ENCODE measurements around the gene VWF.
"Not testable (repeated sequence)": the region's sequence is repeated elsewhere in the genome, so short reads cannot be mapped to it uniquely, and the experiment has no call there.

The VWF gene

DNA sequence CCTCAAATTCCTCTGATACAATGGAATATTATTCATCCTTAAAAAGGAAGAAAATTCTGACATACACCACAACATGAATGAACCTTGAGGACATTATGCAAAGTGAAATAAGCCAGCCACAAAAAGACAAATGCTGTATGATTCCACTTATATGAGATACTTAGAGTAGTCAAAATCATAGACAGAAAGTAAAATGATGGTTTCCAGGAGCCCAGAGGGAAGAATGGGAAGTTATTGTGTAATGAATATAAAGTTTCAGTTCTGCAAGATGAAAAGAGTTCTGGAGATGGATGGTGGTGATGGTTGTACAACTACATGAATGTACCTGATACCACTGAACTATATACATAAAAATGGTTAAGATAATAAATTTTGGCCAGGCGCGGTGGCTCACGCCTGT lies 18.3 kb downstream of the VWF start:
- H3K4me3 ChIP-seq (ENCODE audit: low read depth, low read length), result no peak overlapping the region

DNA sequence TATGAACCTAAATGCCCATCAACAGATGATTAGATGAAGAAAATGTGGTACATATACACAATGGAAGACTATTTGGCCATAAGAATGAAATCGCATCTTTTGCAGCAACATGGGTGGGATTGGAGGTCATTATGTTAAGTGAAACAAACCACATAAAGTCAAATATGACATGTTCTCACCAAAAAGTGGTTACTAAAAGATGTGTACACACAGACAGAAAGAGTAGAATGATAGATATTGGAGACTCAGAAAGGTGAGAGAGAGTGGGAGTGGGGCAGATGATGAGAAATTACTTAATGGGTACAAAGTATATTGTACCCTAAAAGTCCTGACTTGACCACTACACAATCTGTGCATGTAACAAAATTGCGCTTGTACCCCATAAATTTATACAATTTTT lies 19.6 kb downstream of the VWF start:
- H3K4me3 ChIP-seq (ENCODE audit: low read depth, low read length), result no peak overlapping the region

DNA sequence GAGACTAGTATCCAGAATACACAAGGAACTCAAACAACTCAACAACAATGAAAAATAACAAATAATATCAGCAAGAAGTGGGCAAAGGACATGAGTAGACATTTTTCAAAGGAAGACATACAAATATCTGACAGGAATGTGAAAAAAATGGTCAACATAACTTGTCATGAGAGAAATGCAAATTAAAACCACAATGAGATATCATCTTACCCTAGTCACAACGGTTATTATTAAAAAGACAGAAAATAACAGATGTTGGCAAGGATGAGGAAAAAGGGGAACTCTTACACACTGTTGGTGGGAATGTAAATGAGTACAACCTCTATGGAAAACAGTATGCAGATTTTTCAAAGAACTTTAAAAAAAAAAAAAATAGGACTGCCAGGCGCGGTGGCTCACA lies 20.4 kb downstream of the VWF start:
- no peak overlapping the region for H3K4me3 ChIP-seq (ENCODE audit: low read depth, low read length)

DNA sequence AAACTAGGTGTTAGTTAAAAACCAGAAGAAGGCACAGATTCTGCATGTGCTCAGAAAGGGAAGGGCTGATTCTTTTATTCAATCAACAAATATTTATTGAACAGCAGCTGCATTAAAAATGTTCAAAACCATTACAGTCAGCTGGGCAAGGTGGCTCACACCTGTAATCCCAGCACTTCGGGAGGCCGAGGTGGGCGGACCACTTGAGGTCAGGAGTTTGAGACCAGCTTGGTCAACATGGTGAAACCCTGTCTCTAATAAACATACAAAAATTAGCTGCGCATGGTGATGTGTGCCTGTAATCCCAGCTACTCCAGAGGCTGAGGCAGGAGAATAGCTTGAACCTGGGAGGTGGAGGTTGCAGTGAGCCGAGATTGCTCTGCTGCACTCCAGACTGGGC lies 22.4 kb downstream of the VWF start:
- not testable (repeated sequence) for H3K4me3 ChIP-seq (ENCODE audit: low read depth, low read length)

DNA sequence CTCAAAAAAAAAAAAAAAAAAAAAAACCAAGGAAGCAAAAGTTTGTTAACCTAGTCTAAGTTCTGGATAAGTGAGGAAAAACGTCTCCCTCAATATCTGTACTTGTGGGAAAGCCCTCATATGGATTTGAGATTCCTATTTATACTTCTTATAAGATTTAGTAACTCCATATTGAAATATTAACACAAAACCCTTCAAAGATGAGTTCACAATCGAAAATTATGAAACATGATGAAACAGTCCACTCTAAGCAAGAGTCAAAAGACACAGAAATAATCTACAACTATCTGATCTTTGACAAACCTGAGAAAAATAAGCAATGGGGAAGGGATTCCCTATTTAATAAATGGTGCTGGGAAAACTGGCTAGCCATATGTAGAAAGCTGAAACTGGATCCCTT lies 25.2 kb downstream of the VWF start:
- H3K4me3 ChIP-seq (ENCODE audit: low read depth, low read length), result no peak overlapping the region

DNA sequence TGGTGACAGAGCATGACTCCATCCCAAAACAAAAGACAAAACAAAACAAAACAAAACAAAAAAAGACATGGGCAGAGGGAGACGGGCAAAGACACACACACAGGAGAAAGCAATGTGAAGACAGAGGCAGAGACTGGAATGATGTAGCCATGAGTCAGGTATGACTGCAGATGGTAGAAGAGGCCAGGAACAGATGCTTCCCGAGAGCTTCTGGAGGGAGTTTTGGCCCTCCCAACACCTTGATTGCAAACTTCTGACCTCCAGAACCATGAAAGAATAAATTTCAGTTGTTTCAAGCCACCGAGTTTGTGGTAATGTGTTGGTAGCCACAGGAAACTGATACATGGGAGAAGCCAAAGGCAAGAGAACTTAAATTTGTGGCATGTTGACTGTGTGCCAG lies 27.1 kb downstream of the VWF start:
- no peak overlapping the region for H3K4me3 ChIP-seq (ENCODE audit: low read depth, low read length)

DNA sequence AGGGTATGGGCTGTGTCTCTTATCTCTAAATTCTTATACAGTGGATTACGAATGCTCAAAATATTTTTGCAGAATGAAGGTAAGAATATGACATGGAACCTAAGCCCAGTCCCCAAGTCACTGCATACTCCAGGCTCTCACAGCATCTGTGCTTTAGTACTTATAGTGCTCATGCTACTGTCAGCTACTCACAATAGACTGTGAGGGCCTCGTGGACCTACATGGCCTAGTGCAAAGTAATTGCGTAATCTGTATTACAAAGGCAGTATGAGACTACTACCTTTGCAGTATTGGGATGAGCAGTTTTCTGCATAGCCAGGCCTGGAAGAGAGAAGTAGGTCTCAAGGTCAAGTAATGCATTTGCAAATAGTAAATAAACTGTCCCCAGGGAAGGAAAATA lies 27.9 kb downstream of the VWF start:
- H3K4me3 ChIP-seq (ENCODE audit: low read depth, low read length), result no peak overlapping the region

DNA sequence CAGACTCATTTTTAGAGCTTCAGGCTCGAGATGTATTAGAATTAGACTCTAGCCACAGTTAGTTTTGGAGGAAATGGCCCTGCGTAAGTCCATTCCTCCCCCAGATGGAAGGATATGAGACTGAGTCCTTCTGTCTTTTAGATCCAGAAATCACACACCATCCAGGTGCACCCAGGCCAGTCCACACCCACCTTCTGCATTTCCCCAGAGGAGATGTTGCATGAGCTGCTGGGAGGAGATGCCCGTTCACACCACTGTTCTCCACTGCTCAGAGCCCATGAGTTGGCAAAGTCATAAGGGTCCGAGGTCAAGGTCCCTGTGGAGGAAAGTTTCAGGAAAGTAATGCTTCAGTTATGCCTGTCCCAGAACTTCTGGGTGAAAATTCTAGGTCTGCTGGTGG lies 29.2 kb downstream of the VWF start:
- H3K4me3 ChIP-seq (ENCODE audit: low read depth, low read length), result no peak overlapping the region

DNA sequence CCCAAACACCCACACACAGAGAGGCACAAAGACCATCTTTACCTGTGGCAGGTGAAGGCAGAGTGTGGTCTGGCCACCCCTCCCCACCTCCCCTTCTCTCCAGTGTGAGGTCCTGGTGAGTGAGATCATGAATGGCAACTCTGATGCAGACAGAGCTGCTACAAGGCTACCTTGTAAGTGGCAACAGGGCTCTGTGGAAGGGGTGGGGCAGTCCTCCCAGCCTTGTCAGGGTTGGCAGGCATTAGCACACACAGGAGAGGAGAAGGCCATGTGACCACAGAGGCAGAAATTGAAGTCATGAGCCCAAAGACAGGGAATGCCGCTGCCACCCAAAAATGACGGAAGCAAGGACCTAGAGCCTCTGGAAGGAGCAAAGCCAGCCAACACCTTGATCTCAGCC lies 30.7 kb downstream of the VWF start:
- no peak overlapping the region for H3K4me3 ChIP-seq (ENCODE audit: low read depth, low read length)

DNA sequence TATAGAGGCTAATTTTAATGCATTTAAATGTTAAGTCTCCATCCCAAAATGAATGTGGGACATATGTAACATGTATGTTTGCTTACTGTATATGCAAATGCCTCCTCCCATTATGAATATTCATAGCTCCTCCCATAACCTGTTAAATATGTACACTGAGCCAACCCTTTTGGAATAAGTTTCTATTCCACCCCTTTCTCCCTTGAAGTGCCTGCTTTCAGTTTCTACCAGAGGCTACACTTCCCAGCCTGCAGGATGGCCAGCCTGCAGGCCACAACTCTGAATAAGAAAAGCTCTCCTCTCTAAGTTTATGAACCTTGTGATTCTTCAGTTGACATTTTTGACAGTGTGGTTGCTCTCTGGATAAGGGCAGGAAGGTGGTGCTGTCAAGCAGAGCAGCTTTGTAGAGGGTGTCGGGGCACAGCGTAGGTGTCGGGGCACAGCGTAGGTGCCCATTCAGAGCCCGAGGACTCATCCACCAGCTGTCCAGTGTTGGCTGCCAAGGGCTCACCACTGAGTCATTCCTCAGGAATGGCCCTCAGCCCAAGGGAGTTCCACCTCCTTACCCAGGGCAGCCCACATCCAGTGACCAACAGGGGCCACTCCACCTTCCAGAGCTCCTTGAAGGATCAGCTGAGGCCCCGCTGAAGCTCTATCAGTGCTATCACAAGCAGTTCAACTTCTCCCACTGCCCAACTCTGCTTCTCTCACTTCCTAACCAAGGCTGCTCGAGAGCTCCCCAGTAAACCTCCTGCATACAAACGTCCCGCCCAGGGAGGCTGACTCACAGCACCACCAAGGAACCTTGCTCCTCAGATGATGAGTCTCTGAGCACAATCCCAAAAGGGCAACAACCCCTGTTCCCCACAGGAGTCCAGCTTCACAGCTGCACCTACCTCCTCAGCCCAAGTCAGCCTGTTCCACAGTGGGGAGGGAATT lies 31.4 kb downstream of the VWF start:
- no peak overlapping the region for H3K4me3 ChIP-seq (ENCODE audit: low read depth, low read length)

DNA sequence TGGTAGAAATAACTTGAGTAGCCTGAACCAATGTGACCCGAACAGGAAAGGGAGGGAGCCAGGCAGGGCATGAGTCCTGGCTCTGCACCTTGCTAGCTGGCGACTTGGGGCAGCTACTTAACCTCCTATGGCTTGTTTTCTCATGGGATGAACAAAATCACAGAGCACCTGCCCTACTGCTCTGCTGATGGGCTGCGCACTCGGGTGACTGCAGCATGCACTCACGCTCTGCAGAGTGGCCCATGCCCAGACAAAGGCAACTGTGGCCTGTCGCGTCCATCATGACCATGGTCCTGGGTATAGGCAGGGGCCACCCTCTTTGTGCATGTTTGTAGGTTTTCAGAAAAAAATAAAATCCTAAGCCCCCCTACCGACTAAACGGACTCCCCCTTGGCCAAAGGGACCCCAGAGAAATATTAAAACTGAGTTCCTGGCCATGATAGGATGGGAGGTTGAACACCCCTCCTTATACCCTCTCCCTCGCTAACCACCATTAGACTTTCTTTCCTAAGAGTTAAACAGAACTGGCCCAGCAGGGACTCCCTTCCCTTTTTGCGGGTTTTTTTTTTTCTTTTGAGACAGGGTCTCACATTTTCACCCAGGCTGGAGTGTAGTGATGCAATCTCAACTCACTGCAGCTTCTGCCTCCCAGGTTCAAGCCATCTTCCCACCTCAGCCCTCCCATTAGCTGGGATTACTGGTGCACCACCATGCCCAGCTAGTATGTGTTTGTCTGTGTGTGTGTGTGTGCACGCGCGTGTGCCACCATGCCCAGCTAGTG lies 32.5 kb downstream of the VWF start:
- no peak overlapping the region for H3K4me3 ChIP-seq (ENCODE audit: low read depth, low read length)

DNA sequence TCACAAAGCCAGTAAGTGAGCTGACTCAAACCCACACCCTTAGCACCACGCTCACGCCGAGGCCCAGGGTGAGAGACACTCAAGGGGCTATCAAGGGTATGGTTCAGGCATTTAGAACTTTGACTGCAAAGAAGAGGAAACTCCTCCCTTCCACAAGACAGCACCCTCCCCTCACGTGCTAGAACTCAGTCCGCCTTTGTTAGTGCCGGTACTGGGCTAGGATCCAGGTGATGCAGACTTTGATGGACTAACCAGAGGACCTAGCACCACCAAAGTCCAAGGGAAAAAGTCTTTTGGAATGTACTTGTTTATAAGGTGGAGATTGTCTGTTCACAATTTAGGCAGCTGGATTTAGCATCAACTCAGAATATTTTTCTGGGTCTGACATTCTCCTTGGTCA lies 33.7 kb downstream of the VWF start:
- no peak overlapping the region for H3K4me3 ChIP-seq (ENCODE audit: low read depth, low read length)

DNA sequence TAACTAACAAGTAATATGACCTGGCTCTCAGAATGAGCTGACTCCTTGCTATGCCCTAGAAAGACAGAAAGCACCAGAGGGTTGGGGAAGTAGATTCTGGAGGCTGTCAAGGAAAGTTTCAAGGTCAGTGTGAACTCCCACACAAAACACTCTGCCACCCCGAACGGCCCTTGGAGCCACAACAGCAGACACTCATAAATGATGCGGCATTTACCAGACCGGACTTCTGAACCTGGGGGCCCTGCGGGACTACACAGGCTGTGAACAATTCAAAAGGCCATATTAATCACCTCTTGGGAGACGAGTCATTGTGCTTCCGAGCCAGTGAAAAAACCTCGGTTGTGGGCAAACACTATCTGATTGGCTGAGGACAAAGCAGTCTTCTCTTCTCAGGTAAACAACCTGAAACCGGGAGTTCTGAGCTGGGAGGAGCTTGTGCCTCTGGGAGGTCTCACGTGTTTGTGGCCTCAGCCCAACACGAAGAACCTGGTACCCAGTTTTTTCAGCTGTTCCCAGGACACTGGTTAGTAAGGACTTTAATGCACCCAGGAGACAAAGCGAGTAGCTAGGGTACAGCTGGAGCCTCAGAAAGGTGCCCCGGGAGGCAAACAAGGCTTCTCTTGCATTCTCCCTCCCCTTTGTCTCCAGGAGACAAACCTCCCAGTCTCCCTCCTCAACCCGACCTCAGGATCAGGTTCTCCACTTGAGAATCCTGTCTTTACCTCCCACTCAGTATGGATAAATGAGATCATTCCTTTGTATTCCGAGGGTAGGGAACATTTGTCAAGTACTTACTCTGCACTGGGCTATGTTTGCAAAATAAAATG lies 35.3 kb downstream of the VWF start:
- H3K4me3 ChIP-seq (ENCODE audit: low read depth, low read length), result no peak overlapping the region

DNA sequence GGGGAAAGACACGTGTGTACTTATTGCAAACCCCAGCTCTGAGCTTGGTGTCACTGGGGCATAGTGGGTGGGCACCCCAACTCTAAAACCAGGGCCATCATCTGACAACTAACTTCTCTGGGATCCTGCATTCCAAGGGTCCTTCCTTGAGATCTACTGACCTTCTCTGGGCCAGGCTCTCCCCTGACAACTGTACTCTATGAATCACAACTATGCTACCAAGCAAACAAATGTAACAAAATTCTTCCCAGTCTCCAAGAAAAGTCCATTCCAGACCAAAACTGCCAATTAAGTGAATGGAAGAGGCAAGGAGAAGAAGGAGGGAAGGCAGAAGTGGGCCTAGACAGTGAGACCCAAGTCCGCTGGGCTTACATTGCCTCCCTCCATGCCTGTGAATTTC lies 38.2 kb downstream of the VWF start:
- H3K4me3 ChIP-seq (ENCODE audit: low read depth, low read length), result no peak overlapping the region

DNA sequence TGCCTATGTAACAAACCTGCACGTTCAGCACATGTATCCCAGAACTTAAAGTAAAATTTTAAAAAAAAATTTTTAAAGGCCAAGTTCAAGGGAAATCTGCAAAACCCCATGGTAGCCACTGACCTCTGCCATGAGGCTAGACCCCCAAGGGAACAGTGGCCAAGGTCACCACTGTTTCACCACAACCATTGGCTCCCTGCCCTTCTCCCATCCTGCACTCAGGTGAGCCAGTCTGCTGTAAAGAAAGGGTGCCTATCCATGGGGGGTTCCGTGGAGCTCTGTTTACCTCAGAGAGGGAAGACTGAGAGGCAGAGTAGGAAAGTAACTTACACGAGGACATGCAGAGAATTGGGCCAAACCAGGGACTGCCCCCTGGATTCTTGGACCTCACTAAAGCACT lies 38.6 kb downstream of the VWF start:
- H3K4me3 ChIP-seq (ENCODE audit: low read depth, low read length), result no peak overlapping the region

DNA sequence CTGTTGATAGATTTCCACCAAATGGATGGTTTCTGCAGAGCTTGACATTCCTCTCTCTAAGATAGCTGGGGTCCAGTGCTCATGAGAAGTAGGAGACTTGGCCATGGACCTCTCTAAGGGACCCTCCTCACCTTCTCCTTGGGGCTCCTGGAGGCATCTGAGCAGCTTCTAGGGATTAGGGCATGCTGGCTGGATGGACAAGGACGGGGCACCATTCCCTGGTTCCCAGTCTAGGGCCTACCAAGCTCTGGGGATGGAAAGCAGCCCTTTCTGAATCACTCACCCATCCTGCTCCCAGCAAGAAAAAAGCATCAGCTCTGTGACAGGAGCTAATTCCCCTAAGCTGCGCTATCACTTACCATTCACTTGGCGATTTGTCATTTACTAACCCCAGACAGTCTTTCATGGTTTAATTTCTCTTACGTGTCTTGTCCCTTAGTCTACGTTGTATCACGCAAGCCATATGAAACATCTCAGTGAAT lies 39.5 kb downstream of the VWF start:
- no peak overlapping the region for H3K4me3 ChIP-seq (ENCODE audit: low read depth, low read length)

DNA sequence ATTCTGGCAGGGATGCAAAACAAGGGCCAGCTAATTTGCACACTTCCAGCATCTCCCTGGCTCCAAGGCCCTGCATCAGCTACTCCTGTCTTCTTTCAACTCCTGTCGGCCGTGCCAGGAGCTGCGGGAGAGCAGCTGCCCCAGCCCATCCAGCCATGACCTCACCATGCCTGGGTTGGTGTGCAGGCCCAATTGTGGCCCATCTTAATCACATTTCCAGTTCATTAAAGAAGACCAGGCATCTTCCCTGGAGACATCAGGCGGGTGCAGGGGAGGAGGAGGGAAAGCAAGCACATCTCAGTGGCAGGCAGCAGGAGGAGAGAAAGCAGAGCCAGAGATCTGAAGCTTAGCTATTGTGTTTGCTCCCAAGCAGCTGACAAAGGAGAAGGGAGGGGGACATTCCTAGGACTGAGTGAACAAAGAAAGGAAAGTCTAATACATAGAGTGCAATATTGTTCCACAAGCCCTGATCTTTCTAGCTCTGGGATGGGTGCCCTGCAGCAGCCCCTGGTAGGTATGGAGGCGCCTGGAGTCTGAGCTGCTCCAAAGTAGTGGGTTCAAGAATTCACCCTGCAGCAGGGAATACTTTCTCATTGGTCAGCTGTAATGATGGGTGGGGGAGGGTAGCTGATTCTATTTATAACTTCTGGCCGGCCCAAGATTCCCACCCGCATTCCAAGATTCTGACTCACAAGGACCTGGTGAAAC lies 40.1 kb downstream of the VWF start:
- no peak overlapping the region for H3K4me3 ChIP-seq (ENCODE audit: low read depth, low read length)

DNA sequence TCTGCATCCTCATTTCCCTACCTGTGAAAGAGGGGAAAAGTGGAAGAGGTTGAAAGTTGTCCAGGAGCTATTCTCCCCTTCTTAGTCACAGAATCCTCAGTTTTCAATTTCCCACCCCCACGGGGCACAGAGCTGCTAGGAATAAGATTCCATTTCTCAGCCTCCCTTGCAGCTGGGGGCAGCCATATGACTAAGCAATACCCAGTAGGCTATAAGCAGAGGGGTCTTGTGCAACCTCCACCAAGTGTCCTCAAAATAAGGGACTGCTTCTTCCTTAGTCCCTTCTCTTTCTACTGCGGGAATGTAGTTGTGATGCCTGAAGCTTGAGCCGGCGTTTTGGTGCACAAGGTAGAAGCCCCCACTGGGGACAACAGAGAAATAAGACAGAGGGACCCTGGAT lies 40.9 kb downstream of the VWF start:
- no peak overlapping the region for H3K4me3 ChIP-seq (ENCODE audit: low read depth, low read length)

DNA sequence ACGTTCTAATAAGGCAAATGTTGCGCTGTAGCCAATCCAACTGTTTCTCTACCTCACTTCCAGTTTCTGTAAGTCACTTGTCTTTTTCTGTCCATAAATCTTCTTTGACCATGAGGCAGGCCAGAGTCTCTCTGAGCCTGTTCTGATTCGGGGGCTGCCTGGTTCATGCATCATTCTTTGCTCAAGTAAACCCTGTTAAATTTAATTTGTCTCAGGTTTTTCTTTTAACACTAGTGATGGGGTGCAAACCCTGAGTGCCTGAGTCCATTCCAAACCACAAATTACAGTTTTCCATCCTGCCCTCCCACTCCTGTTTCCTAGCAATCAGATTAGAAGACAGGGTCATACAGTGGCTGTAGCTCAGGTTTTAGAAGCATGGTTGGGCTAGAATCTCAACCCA lies 41.9 kb downstream of the VWF start:
- H3K4me3 ChIP-seq (ENCODE audit: low read depth, low read length), result no peak overlapping the region

DNA sequence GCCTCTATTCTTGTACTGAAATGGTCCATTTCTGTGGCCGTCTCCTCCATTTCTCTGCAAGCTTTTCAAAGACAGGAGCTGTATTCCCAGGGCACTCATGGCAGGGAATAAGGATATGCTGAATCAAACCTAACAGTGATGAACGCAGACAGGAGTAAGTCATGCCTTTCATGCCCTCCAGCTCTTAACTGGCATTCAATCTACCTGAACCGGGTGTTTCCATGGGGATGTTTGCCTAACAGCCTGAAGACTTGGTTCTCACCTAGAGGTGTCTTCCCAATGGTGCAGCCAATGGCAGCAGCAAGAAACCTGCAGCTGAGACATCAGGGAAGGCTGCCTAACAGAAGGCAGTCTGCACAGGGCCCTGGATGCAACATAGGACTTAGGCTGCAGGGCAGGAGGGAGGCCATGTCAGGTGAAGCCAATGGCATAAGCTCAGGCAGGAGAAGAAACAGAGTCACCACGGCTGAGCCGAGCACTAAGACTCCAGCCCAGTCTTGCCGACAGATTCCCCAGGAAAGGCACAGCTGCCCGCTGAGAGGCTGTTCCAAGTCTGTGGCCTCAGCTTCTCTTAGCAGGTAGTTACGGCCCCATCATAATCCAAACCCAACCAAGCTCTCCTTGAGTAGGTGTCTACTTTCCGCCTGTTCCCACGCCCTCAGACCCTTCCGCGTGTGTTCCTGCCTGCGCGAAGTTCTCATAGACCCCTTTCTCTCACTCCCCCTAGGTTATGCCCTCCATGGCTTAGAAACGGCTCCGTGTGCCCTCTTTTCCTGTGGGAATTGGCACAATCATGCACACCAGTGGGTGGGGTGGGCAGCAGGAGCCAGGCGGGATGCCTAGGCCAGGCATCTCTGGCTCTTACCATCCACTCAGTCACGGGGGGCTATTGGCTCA lies 44.1 kb downstream of the VWF start:
- H3K4me3 ChIP-seq (ENCODE audit: low read depth, low read length), result no peak overlapping the region
